Measurements from ENCODE around the gene ITIH5. TPM values are rescaled to one million over a fixed set of nuclear protein-coding genes. Genes with fewer than 3 reads are reported as not detected.

Gene ITIH5
- total RNA-seq, 4 donors from 2014 or later = 4.4 to 10.7 (median 8.3) TPM

- intact Hi-C loops (cut with DNase I; ENCODE audit: low total_unique reads) = no loop called here
- TF ChIP-seq POLR2A (IDR thresholded peaks at IDR 0.05) (no peak), CTCF (IDR thresholded peaks at IDR 0.05) (no peak)
- WGBS, 2 donors = 92 to 95% methylated on average over 5 of the region's 5 CpGs
- no peak overlapping the region for H3K4me3 ChIP-seq (ENCODE audit: low read depth, poor library complexity, severe bottlenecking)
- no peak for DNase-seq (ENCODE audit: low spot score in 2 of 2)
These were observed 99.9 kb downstream of the ITIH5 start for GRCh38 chr10:7566891-7567290.

- intact Hi-C loops (cut with DNase I; ENCODE audit: low total_unique reads) = no loop called here
- DNase-seq (ENCODE audit: low spot score in 2 of 2) = no peak
- WGBS, 2 donors = 94 to 97% methylated on average over 12 of the region's 12 CpGs
- no peak overlapping the region for H3K4me3 ChIP-seq (ENCODE audit: low read depth, poor library complexity, severe bottlenecking)
- TF ChIP-seq CTCF (IDR thresholded peaks at IDR 0.05) (no peak), POLR2A (IDR thresholded peaks at IDR 0.05) (no peak)
These were observed 100.9 kb downstream of the ITIH5 start for GRCh38 chr10:7565871-7566270.

GRCh38 chr10:7563770-7564169, 103.0 kb downstream of the ITIH5 start:
- no peak for TF ChIP-seq POLR2A (IDR thresholded peaks at IDR 0.05)
- no peak for TF ChIP-seq CTCF (IDR thresholded peaks at IDR 0.05)
- no peak overlapping the region for H3K4me3 ChIP-seq (ENCODE audit: low read depth, poor library complexity, severe bottlenecking)
- intact Hi-C loops (cut with DNase I; ENCODE audit: low total_unique reads) = no loop called here
- 58 to 64% methylated on average over 14 of the region's 14 CpGs for WGBS, 2 donors
- DNase-seq (ENCODE audit: low spot score in 2 of 2) = no peak

GRCh38 chr10:7563368-7563767, 103.4 kb downstream of the ITIH5 start:
- DNase-seq (ENCODE audit: low spot score in 2 of 2) = peak in 1 of 2 donors; percentile 36
- intact Hi-C loops (cut with DNase I; ENCODE audit: low total_unique reads) = no loop called here
- TF ChIP-seq POLR2A (IDR thresholded peaks at IDR 0.05) (no peak), CTCF (IDR thresholded peaks at IDR 0.05) (no peak)
- H3K4me3 ChIP-seq (ENCODE audit: low read depth, poor library complexity, severe bottlenecking) = no peak overlapping the region
- WGBS, 2 donors = 45 to 46% methylated on average over 7 of the region's 7 CpGs

- intact Hi-C loops (cut with DNase I; ENCODE audit: low total_unique reads) = no loop called here
- no peak overlapping the region for H3K4me3 ChIP-seq (ENCODE audit: low read depth, poor library complexity, severe bottlenecking)
- WGBS, 2 donors = 62 to 65% methylated on average over 6 of the region's 6 CpGs
- DNase-seq (ENCODE audit: low spot score in 2 of 2) = no peak
- TF ChIP-seq POLR2A (IDR thresholded peaks at IDR 0.05) (no peak), CTCF (IDR thresholded peaks at IDR 0.05) (no peak)
These were observed 104.8 kb downstream of the ITIH5 start for GRCh38 chr10:7561985-7562384.

GRCh38 chr10:7561216-7561893, 105.4 kb downstream of the ITIH5 start:
- 21 to 33% methylated on average over 19 of the region's 19 CpGs for WGBS, 2 donors
- H3K4me3 ChIP-seq (ENCODE audit: low read depth, poor library complexity, severe bottlenecking) = no peak overlapping the region
- peak in 1 of 2 donors; percentile 87 for DNase-seq (ENCODE audit: low spot score in 2 of 2)
- TF ChIP-seq CTCF (IDR thresholded peaks at IDR 0.05) (no peak), POLR2A (IDR thresholded peaks at IDR 0.05) (no peak)
- intact Hi-C loops (cut with DNase I; ENCODE audit: low total_unique reads) = no loop called here
